GM18907 (cell line): ENCODE measurements around the gene AUP1.
"Not testable (repeated sequence)": the region's sequence is repeated elsewhere in the genome, so short reads cannot be mapped to it uniquely, and the experiment has no call there.

Experiments used
- ATAC-seq: cut with Tn5 transposase; IDR thresholded peaks from one replicate; pipeline ENCODE4 v1.9.1; 2021; ENCODE audit warnings: mild to moderate bottlenecking, moderate library complexity; ENCODE audit not compliant: unreplicated experiment

Gene AUP1

GRCh38 chr2:74500578-74500946 is 28.9 kb downstream of the AUP1 start:
- ATAC-seq: no peak

DNA sequence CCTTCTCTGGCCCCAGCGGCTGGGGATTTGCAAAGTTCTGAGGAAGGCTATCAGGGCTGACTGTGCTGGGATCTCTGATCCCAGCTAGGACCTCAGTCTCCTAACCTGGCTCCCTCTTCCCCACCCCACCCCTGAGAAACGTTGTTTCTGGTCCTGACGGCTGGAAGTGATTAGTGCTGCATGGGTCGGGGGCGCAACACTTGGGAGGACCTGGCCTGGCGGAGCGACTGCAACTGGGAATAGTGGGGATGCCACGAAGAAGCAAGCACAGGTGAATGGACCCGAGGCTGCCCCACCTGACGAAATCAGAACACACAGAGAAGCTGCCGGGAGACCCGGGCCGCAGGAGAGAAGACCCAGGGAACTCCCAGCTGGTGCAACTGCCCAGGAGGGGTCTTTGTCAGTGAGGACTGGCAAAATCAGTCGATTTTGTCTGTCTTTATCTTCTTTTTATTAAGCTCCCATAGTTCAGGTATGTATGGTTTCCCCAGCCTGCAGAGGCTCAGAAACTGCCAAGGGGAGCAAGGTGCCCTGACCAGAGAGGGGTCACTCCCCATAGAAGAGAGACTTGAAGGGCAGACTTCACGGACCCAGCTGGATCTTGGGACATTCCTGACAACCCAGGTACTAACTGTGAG is 29.4 kb downstream of the AUP1 start:
- no peak for ATAC-seq

GRCh38 chr2:74499267-74499939 is 30.1 kb downstream of the AUP1 start, which contains the start of gene LBX2:
TSS of gene LBX2 (minus strand) at chr2:74499603. CDS start at chr2:74499537, 66 bp downstream.
- no peak for ATAC-seq

- no peak for ATAC-seq
Observed at GRCh38 chr2:74498500-74499266, 30.8 kb downstream of the AUP1 start.

DNA sequence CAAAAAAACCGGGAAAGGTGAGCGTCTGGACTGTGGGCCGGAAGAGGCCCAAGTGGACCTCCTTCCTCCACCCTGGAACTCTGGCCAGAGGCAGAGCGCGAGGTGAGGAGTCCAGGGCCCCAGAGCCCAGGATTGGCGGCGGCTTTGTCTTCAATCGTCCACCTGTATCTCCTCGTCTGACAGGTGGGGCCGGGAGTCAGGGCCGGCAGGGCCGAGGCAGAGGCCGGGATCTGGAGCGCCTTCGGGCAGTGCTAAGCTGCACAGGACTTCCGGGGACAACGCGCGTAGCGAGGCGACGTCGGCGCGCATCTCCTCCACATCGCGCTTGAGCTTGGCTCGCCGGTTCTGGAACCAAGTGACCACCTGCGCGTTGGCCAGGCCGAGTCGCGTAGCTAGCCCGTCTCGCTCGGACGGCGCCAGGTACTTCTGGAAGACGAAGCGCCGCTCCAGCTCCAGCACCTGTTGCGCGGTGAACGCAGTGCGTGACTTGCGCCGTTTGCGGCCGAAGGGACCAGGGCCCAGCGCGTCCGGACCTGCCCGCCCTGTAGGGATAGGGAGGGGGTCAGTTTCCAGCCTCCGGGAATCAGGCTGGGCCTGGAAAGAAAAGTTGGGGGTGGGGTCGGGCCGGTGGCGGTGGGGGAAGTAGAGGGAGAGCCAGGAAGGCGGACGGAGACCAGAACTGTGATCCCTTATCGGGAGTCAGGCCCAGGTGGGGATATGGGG is 31.6 kb downstream of the AUP1 start:
- ATAC-seq: no peak

- ATAC-seq: no peak
Observed at GRCh38 chr2:74496997-74497776, 32.3 kb downstream of the AUP1 start.

DNA sequence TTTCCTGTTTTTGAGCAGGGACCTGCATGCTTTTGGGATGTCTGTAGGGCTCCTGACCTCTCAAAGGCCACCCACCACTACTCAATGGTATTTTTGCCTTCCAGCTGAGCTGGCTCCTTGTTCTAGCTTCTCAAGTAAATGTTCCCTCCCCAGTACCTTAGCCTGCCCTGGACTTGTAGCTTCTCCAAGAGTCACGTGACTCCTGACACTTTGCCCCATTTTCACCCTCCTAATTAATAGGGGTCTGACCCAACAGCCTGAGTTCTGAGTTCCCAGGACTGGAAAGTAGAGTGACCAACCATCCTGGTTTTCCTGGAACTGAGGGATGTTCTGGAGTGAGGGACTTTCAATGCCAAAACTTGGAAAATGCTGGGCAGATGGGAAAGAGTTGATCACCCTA is 34.1 kb downstream of the AUP1 start:
- no peak for ATAC-seq

- ATAC-seq: no peak
Observed at GRCh38 chr2:74493546-74493945, 36.0 kb downstream of the AUP1 start.

- ATAC-seq: no peak
Observed at GRCh38 chr2:74491648-74492544, 37.6 kb downstream of the AUP1 start.

DNA sequence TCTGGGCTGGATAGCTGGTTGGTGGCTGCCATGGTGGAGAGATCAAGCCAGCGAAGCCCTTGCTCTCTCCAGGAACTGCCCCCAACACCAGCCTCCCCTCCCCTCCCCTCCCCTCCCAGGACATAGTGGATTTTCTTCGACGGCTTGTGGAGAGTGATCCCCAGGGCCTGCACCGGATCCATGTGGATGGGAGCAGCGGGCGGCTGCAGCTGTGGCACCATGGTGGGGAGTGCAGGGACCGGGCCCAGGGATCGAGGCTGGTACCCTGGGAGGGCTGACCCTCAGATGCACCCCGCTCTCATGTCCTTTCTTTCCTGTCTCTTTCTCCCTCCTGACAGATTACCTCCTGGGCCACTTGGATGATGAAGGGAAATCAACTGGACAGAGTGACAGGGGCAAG is 39.6 kb downstream of the AUP1 start:
- ATAC-seq: no peak

GRCh38 chr2:74488643-74489481 is 40.6 kb downstream of the AUP1 start:
- ATAC-seq: no peak

DNA sequence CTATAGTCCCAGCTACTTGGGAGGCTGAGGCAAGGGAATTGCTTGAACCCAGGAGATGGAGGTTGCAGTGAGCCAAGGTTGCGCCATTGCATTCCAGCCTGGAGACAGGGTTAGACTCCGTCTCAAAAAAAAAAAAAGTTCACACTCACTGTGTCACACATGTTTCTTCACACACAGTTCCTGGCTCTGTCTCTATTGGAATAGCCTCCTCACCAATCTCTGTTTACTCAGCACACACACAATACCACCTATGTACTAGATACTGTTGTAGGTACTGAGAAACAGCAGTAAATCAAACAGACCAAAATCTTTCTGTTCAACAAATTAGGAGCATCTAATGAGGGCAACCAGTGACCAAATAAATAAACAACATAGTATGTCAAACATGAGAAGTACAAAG is 43.4 kb downstream of the AUP1 start:
- ATAC-seq: no peak

DNA sequence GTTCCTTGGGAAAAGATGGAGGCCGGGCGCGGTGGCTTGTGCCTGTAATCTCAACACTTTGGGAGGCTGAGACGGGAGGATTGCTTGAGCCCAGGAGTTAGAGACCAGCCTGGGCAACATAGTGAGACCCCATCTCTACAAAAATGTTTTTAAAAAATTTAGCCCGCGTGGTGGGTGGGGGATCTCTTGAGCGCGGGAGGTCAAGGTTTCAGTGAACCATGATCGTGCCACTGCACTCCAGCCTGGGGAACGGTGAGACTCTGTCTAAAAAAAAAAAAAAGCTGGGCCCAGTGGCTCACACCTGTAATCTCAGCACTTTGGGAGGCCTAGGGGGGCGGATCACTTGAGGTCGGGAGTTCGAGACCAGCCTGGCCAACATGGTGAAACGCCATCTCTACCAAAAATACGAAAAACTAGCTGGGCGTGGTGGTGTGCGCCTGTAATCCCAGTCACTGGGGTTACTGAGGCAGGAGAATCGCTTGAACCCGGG is 45.8 kb downstream of the AUP1 start:
- not testable (repeated sequence) for ATAC-seq

DNA sequence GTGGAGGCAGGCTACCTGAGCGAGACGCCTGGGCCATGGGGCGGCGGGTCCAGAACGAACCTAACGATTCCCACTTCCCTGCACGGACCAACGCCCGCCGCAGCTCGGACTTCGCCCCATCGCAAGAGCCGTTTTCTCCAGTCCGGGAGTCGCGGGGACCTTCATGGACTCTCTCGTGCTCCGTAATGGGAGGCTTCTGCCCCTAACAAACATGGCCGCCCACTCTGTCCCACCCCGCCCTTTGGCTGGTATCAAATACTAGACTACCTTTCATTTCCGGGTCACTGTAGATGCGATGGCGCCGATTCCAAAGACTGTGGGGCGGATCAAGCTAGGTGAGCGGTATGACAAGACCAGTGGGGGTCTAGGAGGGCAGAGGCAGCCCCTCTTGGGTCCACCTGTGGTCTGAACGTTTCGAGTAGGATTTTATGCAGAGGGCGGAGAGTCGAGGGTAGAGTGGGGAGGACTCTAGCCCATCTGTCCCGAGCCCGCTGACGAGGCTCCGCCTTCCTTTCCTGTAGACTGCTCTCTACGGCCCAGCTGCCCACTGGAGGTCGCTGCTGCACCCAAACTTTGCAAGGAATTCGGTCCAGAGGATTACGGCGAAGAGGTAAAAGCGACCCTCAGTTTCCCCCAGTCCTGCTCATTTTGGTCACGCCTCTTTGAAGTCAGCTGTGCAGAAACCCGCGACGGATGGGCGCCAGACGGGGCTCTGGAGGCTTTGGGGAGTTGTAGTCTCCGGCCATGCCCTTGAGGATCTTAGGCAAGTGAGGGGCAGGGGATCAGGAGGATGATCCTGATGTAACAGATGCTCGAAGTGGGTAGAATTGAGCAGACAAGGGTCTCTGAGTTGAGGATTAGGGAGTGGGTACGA is 46.5 kb downstream of the AUP1 start, which contains the start of the genes CCDC142 and TTC31:
CCDC142 (minus strand) TSS at position 198 of the 874 bp plus-strand sequence; CDS start at position 37, 161 bp downstream.
TTC31 (plus strand) TSS at position 281 of the 874 bp plus-strand sequence; CDS start at position 296, 15 bp downstream.
- peak; percentile 92 for ATAC-seq

GRCh38 chr2:74481961-74482800 is 47.3 kb downstream of the AUP1 start:
- peak; percentile 53 for ATAC-seq

GRCh38 chr2:74481431-74481830 is 48.1 kb downstream of the AUP1 start:
- no peak for ATAC-seq
